HL-60/S4 (cell line): ENCODE data around the gene PHLDB2.
"Not testable (repeated sequence)": the region's sequence is repeated elsewhere in the genome, so short reads cannot be mapped to it uniquely, and the experiment has no call there.

Experiments
- in situ Hi-C: fragments of 300-500 bp; cut with MboI; formaldehyde crosslinking; loops from 2 replicates; pipeline ENCODE4 v1.14.3; 2022; ENCODE audit warnings: low sequenced_read_pairs

Gene PHLDB2

GRCh38 chr3:111859061-111859973 is at the start of gene PHLDB2:
PHLDB2 (plus strand) TSS chr3:111859265; CDS start chr3:111884078, 24,813 bp downstream.
- in situ Hi-C loops, result no loop called here

- in situ Hi-C loops, result no loop called here
Measured at GRCh38 chr3:111810909-111811308, 48.2 kb upstream of the PHLDB2 start.

GRCh38 chr3:111811811-111812210 is 47.3 kb upstream of the PHLDB2 start:
- in situ Hi-C loops, result no loop called here

- in situ Hi-C loops, result no loop called here
Measured at GRCh38 chr3:111812701-111813100, 46.4 kb upstream of the PHLDB2 start.

- in situ Hi-C loops, result no loop called here
Measured at GRCh38 chr3:111813441-111813840, 45.6 kb upstream of the PHLDB2 start.

- in situ Hi-C loops, result no loop called here
Measured at GRCh38 chr3:111813979-111814378, 45.1 kb upstream of the PHLDB2 start.

- in situ Hi-C loops, result not testable (repeated sequence)
Measured at GRCh38 chr3:111816771-111817170, 42.3 kb upstream of the PHLDB2 start.

- in situ Hi-C loops, result no loop called here
Measured at GRCh38 chr3:111819927-111820326, 39.1 kb upstream of the PHLDB2 start.

GRCh38 chr3:111820651-111821050 is 38.4 kb upstream of the PHLDB2 start:
- in situ Hi-C loops, result no loop called here

- in situ Hi-C loops, result no loop called here
Measured at GRCh38 chr3:111821891-111822290, 37.2 kb upstream of the PHLDB2 start.

GRCh38 chr3:111822804-111823203 is 36.3 kb upstream of the PHLDB2 start:
- in situ Hi-C loops, result no loop called here

GRCh38 chr3:111823341-111823855 is 35.7 kb upstream of the PHLDB2 start:
- in situ Hi-C loops, result no loop called here

GRCh38 chr3:111824351-111824750 is 34.7 kb upstream of the PHLDB2 start:
- in situ Hi-C loops, result no loop called here

GRCh38 chr3:111827871-111828270 is 31.2 kb upstream of the PHLDB2 start:
- in situ Hi-C loops, result no loop called here

GRCh38 chr3:111828530-111828929 is 30.5 kb upstream of the PHLDB2 start:
- in situ Hi-C loops, result no loop called here

- in situ Hi-C loops, result no loop called here
Measured at GRCh38 chr3:111829023-111829422, 30.0 kb upstream of the PHLDB2 start.

GRCh38 chr3:111831840-111832239 is 27.2 kb upstream of the PHLDB2 start:
- in situ Hi-C loops, result no loop called here

GRCh38 chr3:111837112-111837511 is 22.0 kb upstream of the PHLDB2 start:
- in situ Hi-C loops, result no loop called here

- in situ Hi-C loops, result no loop called here
Measured at GRCh38 chr3:111838133-111838532, 20.9 kb upstream of the PHLDB2 start.

GRCh38 chr3:111846039-111846438 is 13.0 kb upstream of the PHLDB2 start:
- in situ Hi-C loops, result no loop called here

- in situ Hi-C loops, result no loop called here
Measured at GRCh38 chr3:111846717-111847116, 12.3 kb upstream of the PHLDB2 start.

GRCh38 chr3:111848283-111848682 is 10.8 kb upstream of the PHLDB2 start:
- in situ Hi-C loops, result no loop called here
